GM18873 (cell line): ENCODE measurements around the gene RNF222.
"Not testable (repeated sequence)": the region's sequence is repeated elsewhere in the genome, so short reads cannot be mapped to it uniquely, and the experiment has no call there.

Source experiments
- ATAC-seq: cut with Tn5 transposase; IDR thresholded peaks from one replicate; pipeline ENCODE4 v1.9.1; 2021; ENCODE audit warnings: mild to moderate bottlenecking, moderate library complexity, moderate number of reproducible peaks; ENCODE audit not compliant: unreplicated experiment, low FRiP score

Gene RNF222

DNA sequence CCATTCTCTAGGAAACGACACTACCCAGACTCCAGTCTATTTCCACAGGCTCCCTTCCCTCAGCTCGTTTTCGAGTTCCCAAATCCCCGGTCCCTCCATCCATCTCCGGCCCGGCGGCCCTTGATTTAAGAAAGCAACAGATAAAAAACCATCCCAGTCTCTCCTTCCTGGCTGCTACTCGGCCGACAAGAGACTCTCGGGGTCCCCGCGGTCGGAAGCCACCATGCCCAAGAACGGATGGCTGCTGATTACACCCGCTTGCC, 14.8 kb downstream of the RNF222 start:
- ATAC-seq, result no peak

DNA sequence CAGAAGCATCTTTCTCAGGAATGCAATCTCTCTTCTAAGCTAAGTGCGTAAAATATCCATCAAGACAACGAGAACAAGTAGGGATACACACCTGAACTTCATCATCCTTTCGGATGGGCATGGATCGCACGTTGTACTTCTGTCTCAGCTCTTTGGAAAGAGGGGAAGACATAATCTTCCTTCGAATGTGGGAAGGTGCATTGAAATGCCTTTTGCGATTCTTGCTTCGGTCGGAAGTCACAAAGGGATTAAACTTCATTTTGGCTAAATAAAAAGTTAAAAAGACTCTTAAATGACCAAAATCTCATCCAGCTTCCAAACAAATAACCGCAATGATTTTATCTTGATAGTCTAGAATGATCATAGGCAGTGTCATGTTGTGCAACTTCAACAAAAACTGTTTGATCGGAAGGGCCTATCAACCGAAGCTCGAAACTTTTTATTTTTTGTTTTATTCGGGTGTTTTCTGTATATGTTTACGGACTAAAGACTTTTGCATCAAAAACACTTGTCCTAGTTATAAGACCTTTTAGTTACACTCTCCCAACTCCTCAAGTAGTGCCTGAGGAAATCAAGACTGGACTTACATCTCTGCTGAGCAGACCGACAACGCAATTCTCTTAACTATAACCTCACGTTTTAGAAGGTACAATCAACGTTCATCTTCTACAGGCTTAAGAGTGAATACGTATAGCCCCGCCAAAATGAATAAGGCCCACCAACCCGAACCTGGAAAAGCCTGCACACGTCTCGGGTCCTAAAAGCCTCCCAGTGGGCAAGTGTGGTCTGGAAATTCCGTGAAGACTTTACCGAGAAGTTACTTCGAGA, 15.4 kb downstream of the RNF222 start:
- no peak for ATAC-seq

DNA sequence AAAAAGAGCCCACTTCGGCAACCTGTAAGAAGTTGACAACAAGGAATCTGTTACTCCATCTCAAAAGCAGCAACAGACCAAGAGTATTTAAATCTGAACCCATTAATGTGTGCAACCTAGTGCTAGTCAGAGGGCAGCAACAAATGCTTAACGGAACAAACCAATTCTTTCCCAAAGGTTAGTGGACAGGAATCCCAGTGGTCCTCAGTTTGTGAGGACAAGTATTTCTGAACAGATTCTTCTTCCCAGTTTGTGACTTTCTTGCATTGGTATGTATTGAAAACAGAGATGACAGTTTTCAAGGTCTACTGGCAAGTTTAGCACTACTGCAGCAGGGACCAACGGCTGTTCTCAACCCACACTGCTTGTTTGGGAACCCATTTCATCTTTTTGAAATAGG, 17.6 kb downstream of the RNF222 start:
- no peak for ATAC-seq

DNA sequence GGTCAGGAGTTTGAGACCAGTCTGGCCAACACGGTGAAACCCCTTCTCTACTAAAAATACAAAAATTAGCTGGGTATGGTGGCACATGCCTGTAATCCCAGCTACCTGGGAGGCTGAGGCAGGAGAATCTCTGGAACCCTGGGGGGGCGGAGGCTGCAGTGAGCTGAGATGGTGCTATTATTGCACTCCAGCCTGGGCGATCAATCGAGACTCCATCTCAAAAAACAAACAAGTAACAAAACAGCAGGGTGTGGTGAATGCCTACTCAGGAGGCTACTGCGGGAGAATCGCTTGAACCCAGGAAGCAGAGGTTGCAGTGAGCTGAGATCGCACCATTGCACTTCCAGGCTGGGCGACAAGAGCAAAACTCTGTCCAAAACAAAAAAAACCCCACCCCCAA, 19.5 kb downstream of the RNF222 start:
- ATAC-seq, result not testable (repeated sequence)

DNA sequence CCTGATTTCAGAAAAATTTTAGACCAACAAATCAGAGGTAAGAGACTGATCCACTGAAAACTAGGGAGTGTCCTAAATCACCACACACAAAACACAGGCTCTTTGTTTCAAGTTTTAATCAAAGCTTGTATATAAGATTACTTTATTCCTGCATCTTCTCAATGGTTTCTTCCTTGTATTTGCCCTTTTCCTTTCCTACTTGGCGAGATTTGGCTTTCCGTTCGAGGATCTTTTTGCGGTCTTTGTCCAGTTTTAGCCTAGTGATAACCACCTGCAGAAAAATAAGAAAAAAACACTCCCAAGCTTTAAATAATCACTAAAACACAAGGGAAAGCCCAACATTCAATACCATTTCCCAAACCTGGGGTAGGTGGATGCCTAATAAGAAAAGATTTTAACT, 20.2 kb downstream of the RNF222 start:
- no peak for ATAC-seq

DNA sequence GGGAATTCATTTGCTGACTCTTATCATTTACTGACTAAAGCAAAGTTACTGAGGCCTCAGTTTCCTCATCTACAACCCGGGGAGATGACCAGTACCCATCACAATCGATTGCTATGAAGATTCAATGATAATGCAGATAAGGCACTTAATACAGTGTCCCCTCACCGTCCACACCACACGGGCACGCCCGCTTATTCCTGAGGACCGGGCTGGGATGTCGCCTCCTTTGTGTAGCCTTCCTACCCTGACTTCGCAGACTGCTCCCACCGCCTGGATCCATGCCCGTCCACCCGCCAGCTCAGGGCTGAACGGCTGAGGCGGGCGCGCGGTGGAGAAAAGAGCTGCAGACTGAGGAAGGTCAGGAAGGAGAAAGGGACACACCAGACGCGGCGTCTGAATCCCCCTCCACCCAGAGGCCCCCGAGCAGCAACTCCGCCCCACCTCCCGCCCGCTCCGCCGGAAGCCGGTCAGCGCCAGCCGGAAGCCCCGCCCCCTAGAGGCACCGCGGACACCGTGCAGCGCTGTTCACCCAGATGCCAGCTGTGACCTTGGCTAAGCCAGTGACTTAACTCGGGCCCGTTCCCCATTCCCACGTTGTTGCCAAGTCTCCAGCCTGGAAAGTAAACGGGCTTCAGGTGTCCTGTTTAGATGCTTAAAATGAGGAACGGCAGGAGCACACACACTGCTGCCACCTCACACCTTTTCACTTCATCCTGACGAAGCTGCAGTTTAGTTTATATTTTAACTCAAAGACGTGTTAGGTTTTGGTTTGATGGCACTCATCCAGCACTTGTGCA, 21.2 kb downstream of the RNF222 start, which contains the start of gene KRABD2:
Gene KRABD2 (minus strand): TSS at position 434 of the 797 bp plus-strand sequence.
- ATAC-seq, result peak; percentile 64

DNA sequence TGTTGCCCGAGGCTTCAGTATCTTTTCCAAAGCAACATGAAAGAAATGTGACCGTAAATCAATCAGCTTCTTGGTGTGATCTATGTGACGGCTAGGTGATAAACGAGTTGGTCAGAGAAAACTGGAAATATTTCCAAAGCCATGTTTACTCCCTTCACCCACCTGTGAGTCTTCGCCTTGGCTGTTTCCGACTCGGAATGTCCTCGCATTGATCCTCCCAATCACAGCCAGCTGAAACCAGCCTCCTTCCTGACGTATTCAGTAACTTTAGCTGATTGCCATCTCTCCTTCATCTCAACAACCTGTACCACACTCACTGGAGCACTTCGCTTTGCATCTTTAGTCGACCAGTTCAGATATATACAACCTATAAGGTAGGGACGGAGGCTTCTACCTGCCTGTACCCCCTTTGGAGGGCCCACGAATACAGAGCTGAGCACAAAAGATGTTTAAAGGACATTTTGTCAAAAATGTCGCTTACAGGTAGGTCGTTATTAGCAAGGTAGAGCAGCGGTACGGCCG, 21.8 kb downstream of the RNF222 start:
- ATAC-seq, result no peak

DNA sequence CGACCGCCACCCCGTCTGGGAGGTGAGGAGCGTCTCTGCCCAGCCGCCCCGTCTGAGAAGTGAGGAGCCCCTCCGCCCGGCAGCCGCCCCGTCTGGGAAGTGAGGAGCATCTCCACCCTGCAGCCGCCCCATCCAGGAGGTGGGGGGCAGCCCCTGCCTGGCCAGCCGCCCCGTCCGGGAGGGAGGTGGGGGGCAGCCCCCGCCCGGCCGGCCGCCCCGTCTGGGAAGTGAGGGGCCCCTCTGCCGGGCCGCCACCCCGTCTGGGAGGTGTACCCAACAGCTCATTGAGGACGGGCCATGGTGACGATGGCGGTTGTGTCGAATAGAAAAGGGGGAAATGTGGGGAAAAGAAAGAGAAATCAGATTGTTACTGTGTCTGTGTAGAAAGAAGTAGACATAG, 23.8 kb downstream of the RNF222 start:
- not testable (repeated sequence) for ATAC-seq

DNA sequence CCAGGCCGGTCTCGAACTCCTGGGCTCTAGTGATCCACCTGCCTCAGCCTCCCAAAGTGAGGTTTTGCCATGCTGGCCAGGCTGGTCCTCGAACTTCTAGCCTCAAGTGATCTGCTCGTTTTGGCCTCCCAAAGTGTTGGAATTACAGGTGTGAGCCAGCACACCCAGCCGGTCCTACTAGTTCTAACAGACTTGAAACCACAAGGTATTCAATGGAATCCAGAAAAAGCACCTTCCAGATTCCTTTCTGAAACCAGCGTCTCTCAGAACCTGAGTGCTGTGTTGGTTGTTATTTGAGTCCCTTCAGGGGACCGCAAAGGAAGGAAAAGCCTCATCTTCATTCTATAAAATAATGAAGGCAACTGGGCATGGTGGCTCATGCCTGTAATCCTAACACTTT, 25.2 kb downstream of the RNF222 start:
- no peak for ATAC-seq

DNA sequence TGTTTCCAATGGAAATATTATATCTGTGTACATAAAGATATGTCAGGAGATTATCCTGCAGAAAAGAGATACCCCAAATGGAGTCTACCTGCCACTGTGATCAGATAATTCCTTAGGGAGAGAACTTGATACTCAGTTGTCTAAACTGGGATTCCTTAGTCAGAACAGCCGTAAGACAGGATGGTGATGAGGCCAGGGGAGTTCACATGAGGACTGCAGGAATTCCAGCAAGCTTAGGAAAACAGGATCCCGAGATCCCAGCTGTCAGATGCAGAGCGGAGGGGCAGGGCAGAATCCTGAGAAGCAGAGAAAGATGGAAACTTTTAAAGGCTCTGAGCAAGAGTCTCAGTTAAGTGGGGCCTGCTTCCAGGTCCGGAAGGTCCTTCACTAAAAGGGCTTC, 25.8 kb downstream of the RNF222 start:
- no peak for ATAC-seq

DNA sequence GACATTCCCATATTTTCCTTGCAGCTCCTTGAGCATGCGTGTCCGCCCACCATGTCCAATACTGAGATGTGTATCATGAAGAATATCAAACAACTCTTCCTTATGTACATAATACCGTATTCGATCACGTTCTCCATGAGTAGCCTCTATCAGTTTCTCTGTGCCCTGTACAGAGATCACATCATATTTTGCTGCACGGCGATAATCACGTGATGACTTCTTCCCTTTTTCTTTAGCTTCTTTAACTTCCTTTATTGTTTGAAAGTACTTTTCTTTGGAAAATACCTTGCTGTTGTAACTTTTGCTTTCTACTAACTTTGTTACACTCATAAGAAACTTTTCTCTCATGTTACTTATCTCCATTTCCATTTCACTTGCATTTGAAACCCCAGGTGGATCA, 27.7 kb downstream of the RNF222 start:
- ATAC-seq, result no peak

DNA sequence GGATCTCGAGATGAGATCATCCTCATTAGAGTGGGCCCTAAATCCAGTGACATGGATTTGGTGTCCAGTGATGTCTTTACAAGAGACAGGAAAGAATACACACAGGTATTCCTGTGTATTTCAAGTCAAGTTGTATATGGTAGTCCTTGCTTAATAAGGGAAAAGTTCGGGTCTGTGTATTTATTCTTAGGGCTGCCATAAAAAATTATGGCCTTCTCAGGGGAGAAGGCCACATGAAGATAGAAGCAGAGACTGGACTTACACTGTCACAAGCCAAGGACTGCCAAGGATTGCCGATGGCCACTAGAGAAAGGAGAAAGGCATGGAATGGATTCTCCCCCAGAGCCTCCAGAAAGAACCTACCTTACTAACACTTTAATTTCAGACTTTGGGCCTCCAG, 29.4 kb downstream of the RNF222 start:
- ATAC-seq, result no peak

DNA sequence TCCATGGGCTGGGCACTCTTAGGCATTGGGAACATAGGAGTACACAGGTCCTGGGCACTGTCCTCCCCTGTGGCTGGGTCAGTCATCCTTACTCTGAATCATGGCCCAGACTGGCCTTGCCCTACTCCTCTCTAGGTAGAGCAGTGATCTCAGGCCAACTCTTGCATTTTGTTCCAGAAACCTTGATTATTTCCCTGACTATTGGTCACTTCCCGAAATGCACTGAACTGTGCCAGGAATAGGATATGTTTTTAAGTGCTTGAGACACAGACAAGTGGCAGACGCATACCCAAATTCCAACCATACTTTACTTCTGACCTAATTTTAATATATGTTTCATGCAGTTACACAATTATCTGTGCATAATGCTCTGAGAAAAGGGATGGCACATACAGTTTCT, 31.4 kb downstream of the RNF222 start:
- ATAC-seq, result no peak

DNA sequence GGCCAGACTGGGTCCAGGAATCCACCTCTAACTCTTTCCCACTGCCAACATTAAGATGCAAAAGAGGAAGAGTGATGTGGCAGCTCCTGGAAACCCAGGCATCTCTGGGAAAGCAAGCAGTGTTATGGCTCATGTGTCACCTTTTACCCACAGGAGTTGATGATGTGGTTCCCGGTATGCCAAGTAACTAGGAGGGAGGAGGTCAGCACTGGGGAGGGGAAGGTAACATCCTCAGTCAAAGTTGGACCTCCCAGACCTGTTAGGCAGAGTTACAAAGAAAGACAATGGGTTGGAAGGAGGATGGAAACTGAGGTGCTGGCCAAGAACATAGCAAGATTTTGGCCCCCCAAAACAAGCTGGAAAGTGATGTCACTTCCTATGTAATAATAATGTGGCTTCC, 32.5 kb downstream of the RNF222 start:
- ATAC-seq, result no peak

DNA sequence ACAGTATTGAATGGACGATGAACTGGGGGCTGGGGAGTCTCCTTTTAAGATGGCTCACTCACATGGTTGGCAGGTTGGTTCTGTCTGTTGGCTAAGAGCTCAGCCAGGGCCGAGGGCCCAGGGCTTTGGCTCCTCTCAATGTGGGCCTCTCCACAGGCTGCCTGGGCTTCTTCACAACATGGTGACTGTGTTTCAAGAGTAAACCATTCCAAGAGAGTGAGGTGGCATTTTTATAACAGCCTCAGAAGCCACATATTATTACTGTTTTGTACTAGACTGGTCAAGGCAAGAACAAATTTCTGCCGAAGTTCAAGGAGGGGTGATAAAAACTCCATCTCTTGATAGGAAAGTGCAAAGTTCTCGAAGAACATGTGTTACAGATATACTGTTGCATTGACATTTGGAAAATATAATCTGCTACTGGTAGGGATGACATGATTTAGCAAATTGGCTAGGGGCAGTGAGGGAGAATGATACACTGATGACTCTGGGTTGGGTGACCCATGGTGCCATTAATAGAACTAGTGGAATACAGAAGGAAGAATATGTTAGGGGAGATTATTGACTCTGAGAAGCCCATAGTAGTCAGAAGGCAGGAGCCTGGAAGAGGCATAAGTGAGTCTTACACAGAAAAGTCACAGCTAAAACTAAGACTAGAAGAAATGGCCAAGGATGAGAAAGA, 34.8 kb downstream of the RNF222 start:
- ATAC-seq, result no peak

DNA sequence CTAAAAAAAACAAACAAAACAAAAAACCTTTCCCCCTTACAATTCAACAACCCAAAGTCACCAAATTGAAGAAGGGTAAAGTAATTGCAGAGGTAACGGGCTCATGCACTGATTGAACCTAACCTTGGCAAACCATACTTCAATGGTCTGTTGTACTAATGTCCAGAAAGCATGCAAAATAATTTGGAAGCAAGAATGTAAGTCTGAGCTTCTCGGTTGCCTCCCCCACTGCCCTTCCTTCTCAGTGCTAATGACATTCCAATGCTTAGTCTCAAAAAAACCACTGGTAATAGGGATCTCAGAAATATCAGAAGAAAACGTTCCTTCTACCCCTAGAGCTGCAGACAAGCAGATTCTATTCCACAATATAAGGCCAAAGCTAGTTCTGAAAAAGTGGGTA, 36.9 kb downstream of the RNF222 start:
- no peak for ATAC-seq

DNA sequence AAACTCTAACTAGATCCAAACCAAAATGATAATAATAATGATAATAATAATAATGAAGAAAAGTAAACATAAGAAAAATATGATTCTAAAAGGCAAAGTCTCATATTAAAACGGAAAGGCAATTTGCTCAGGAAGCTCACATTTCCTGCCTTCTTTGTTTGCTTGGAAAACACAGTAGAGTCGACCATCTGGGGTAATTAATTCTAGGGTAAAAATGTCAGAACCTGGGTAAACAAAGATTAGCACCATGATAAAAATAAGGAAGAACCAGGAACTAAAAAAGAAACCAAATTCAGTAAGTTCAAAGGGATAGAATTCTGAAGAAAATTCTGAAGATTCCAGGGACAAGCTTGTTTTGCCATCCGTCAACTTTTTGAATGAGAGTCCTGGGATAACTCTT, 37.4 kb downstream of the RNF222 start:
- no peak for ATAC-seq

DNA sequence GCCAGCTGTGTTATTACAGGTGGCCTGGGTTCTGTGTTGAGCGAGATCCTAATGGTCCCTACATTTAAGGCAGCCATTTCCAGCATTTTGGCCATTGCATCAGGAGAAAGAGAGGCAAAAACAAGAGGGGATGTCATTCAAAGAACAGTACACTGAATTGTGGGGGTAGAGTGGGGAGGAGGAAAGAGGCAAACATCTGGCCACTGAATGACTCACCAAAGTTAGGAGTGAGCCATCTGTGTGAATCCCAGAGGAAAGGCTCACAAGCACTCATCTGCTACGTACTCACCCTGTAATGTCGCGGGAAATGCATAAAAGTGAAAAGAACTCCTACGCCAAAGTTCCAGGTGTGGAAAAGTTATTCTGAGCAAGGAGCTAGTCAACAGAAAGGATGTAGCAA, 37.9 kb downstream of the RNF222 start:
- ATAC-seq, result no peak

DNA sequence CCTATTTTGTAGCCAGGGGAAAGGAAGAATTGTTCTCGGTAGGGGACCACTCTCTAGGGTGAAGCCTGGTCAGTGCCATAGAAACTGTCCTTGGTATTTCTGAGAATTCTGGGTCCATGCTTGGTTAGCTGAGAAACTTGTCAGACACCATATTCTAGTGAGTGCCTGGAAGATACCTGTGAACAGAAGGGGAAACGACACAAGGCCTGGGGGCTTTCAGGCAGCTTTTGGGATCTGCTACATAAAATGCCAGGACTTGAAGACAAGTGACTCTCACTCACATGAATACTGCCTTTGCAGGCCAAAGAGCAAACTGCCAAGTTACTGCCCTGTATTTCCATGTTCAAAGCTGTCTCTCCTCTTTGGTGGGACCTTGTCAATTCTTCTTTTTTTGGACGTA, 39.7 kb downstream of the RNF222 start:
- ATAC-seq, result no peak

DNA sequence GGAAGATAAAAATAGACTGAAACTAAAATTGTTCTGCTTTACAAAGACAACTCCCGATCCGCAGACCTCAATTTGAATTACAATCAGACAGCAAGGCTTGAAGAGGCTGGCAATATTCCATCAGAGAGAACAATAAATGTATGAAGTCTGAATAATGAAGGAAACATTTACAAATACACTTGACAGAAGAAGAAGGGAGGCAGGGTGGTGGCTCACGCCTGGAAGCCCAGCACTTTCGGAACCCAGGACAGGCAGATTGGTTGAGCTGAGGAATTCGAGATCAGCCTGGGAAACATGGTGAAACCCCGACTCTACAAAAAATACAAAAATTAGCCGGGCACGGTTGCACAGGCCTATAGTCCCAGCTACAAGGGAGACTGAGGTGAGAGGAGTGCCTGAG, 43.4 kb downstream of the RNF222 start:
- ATAC-seq, result no peak

DNA sequence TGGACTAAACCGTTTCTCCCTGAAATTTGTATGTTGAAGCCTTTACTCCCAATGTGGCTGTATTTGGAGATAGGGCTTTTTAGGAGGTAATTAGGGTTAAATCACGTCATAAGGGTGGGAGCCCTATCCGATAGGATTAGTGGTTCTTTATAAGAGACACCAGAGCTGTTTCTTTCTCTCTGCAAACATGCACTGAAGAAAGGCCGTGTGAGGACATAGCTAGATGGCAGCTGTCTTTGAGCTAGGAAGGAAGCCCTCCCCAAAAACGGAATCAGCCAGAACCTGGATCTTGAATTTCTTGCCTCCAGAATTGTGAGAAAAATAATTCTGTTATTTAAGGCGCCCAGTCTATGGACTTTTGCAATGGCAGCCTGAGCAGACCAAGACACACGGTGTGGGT, 43.9 kb downstream of the RNF222 start:
- no peak for ATAC-seq
